ENCODE data around the gene DYRK1A. TPM values are rescaled to one million over a fixed set of nuclear protein-coding genes. Genes with fewer than 3 reads are reported as not detected.

The DYRK1A gene
- total and polyA plus RNA-seq, 2 of the 13 experiments (the other 11 are each of a cell fraction or from before 2014, with no cell fraction given): 24.6 to 34.2 TPM

Other genes starting within 250 kb of the DYRK1A start
- gene VPS26C, start 99.4 kb upstream of the DYRK1A start, total RNA-seq (2016; rRNA removed; fragmentation: Illumina TruSeq; extraction: Trizol): 39.7 and 54.6 TPM in 2 replicates
- gene VPS26C, start 99.4 kb upstream of the DYRK1A start, polyA plus RNA-seq (2011; rRNA removed): 30.3 and 33.0 TPM in 2 replicates